Kidney epithelial cell (primary cell): ENCODE data around the gene PIAS3. TPM values are rescaled to one million over a fixed set of nuclear protein-coding genes. Genes with fewer than 3 reads are reported as not detected.

Source experiments
- DNase-seq: peaks from one replicate; pipeline ENCODE4 v3.0.0-alpha.2; 2010; ENCODE audit warnings: low read depth
- H3K27me3 ChIP-seq: 2 replicates; pipeline ENCODE4 v1.6.0; 2011; ENCODE audit warnings: low read length; ENCODE audit not compliant: control insufficient read depth, insufficient read depth
- H3K36me3 ChIP-seq: 2 replicates; pipeline ENCODE4 v1.5.1; 2011; ENCODE audit warnings: low read length; ENCODE audit not compliant: control insufficient read depth, insufficient read depth
- H3K4me3 ChIP-seq: 2 replicates; pipeline ENCODE4 v1.5.1; 2011; ENCODE audit warnings: low read depth, mild to moderate bottlenecking, control low read depth, low read length
- total RNA-seq: library from RNA; depleted of rRNA; stranded (reverse); fragments of >200 nt; gene quantifications from 2 replicates; pipeline ENCODE4 v1.2.3, GENCODE V29; 2015
- TF ChIP-seq, protein P1 (sequence below): IDR thresholded peaks from 2 replicates; pipeline ENCODE4 v1.5.1; 2011; ENCODE audit warnings: mild to moderate bottlenecking, moderate library complexity, low read length, control low read depth, inconsistent platforms; ENCODE audit not compliant: insufficient read depth, poor library complexity, severe bottlenecking

The PIAS3 gene
- total RNA-seq, 1 donor from 2014 or later, result 17.7 TPM

DNA sequence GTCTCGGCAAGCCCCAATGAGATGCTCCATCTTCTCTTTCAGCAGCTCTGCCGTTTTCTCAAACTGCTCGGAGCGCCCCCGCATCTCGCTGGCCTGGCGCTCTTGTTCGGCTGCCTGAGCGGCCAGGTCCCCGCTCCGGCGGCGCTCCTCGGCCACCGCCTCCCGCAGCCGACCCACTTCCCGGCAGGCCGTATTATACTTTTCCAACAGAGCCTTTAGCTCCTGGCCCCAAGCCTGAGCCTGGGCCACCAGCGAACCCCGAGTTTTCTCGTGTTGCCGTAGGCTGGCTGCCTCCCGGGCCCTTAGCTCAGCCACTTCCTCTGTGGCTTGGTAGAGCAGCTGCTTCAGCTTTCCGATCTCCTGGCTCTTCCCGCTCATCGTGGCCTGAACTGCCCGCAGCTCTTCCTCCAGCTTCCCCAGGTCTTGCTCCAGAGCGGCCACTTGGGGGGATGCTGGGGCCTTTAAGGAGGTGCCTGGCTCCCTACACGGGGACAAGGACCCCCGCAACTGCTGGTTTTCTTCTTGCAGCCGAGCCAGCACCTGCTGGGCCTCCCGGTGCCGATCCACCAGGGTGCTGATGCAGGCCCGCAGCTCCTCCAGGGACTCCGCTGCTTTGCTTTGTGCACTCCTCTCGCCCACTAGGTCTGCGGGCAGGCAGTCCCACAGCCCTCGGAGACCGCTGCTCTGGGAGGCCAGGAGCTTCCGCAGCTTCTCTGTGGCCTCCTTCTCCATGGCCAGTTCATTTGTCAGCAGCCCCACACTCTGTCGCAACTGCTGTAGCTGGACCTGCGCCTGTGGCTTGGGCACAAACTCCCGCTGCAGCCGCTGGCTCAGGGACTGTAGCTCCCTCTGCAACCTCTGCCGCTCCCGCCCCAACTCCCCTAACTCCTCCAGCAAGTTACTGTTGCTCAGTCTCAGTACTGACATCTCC, 13.4 kb upstream of the PIAS3 start:
- H3K4me3 ChIP-seq, result peak overlapping the region; percentile 3
- TF ChIP-seq, protein P1, sequence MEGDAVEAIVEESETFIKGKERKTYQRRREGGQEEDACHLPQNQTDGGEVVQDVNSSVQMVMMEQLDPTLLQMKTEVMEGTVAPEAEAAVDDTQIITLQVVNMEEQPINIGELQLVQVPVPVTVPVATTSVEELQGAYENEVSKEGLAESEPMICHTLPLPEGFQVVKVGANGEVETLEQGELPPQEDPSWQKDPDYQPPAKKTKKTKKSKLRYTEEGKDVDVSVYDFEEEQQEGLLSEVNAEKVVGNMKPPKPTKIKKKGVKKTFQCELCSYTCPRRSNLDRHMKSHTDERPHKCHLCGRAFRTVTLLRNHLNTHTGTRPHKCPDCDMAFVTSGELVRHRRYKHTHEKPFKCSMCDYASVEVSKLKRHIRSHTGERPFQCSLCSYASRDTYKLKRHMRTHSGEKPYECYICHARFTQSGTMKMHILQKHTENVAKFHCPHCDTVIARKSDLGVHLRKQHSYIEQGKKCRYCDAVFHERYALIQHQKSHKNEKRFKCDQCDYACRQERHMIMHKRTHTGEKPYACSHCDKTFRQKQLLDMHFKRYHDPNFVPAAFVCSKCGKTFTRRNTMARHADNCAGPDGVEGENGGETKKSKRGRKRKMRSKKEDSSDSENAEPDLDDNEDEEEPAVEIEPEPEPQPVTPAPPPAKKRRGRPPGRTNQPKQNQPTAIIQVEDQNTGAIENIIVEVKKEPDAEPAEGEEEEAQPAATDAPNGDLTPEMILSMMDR, result no peak
- H3K36me3 ChIP-seq, result no peaks in the 10 kb centered on the region
- H3K27me3 ChIP-seq, result no peaks in the 10 kb centered on the region
- DNase-seq, result no peak

GRCh38 chr1:145868232-145868631, 9.4 kb upstream of the PIAS3 start:
- no peak for DNase-seq
- Histone ChIP-seq H3K36me3 (no peaks in the 10 kb centered on the region), H3K4me3 (no peak overlapping the region), H3K27me3 (no peaks in the 10 kb centered on the region)
- TF ChIP-seq, protein P1, result no peak

DNA sequence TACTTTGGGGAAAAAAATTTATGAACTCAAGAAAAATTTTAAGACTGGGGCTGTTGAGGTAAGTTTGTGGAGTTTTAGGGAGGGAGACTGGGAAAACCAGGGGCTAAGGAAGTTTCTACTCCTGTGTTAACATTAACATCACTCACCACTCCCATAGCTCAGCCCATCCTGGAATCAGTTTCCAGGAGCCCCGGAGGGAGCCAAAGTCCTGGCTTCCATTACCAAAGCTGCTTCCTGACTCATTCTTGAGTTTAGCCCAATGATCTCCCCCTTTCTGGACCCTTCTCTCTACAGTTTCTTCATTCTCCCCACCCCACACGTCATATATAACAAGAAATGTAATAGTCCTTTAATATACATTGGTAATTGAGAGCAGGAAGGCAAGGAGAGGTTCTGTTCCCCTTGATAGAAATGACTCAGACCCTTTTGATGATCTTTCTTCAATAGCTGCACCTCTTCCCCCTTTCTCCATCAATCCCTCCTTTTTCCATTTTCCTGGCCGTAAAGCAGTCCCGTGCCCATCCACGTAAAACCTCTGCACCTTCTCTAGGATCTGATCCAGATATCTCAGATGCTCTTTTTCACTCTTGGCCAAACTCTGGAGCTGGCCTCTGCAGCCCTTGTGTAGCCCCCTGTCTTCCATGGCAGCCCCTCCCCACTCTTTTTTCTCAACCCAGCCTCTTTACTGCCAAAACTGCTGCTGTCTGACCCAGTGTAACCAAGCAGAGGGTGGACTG, 4.6 kb upstream of the PIAS3 start:
- DNase-seq, result no peak
- TF ChIP-seq, protein P1, result no peak
- Histone ChIP-seq H3K36me3 (no peaks in the 10 kb centered on the region), H3K27me3 (no peaks in the 10 kb centered on the region), H3K4me3 (no peak overlapping the region)

- TF ChIP-seq, protein P1, result no peak
- H3K27me3 ChIP-seq, result no peaks in the 10 kb centered on the region
Measured at GRCh38 chr1:145859491-145860023, 676 bp upstream of the PIAS3 start.

DNA sequence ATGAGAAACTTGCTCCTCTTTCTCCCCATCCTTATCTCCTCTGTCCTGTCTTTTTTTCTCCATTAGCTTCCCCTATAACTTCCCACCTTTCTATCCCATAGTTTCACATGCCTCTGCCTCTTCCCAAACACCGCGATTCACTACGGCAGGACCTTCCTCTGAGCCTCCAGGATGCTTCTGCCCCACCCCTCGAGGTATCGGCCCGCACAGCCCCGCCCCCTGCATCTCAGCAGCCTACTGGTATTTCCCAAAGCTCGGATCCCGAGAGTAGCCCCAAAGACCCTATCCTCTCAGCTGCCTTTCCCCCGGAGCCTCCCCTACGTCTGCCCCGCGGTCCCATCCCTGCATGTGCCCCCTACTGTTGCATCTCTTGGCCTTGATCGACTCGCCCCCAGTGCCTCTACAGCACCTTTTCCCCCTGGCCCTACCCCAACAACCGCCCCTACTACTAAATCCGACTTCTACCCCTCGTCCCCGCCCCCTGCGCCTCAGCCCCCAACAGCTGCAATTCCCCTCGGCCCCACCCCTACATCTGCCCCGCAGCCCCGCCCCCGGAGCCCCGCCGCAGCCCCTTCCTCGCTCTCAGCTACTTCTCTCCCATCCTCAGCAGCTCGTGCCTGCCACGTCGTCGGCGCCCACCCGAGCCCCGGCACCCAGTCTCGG, 512 bp downstream of the PIAS3 start:
- no peak for DNase-seq
- Histone ChIP-seq H3K4me3 (peak overlapping the region; percentile 79), H3K36me3 (peaks cover 4% of the 10 kb centered on the region), H3K27me3 (no peaks in the 10 kb centered on the region)
- TF ChIP-seq, protein P1, result no peak

More at GRCh38 chr1:145859491-145860023, 676 bp upstream of the PIAS3 start:
- peak overlapping the region; percentile 79 for H3K4me3 ChIP-seq
- peak; percentile 38 for DNase-seq
- H3K36me3 ChIP-seq, result peaks cover 4% of the 10 kb centered on the region
